ENCODE results near the gene VPS13A.

Gene VPS13A

DNA sequence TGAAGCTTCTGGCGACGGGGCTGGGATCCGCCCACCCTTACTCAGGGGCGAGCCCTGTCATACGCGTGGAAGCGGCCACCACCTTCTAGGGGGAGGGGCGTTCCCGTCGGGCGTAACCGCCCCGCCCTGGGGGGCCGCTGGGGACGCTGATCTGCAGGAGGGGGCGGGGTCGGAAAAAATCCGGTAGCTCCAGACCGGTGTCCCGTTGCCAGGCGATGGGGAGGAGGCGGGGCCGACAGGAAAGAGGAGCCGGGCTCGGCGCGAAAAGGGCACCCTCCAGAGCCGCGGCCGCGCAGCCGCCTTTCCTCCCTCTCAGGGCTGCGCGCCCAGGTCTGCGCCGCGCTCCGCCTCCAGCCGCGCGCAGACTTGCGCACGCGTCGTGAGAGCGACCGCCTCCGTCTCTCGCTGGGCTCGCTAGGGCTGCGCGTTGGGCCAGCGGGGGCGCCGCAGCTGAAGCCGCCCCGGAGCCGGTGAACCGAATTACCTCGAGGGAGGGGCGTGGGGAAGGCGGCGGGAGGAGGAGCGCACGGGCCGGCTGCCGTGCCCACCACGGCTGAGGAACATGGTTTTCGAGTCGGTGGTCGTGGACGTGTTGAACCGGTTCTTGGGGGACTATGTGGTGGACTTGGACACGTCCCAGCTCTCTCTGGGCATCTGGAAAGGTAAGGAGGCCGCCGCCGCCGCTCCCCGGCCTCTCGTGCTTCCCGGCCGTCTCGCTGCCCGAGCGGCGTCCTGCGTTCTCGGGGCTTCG is at the start of gene VPS13A:
Gene VPS13A (plus strand): TSS at position 392 of the 751 bp plus-strand sequence. CDS start 171 bp downstream, at position 563.
- FAIRE-seq, result peak; percentile 66

GRCh38 chr9:77128125-77128789 is 49.1 kb upstream of the VPS13A start:
- FAIRE-seq, result no peak

DNA sequence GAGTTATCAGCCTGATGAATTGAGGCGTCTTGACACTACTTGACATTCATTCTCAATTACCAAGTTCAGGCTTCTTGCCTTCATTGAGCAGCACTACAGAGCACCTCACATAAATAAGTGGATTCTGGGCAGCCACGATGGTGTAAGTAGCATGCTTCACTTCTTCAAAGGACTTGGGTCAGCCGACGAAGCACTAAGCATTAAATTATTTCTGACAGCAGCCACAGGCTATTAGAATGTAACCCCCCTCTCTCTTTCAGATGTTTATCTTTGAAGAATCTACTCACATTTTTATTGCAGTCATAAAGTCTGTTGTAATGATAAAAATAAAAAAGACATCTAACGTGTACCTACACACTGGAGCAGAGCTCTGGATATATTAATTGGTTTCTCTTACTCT is 45.9 kb upstream of the VPS13A start:
- FAIRE-seq, result no peak

- FAIRE-seq, result no peak
Measured at GRCh38 chr9:77133011-77133410, 44.3 kb upstream of the VPS13A start.

DNA sequence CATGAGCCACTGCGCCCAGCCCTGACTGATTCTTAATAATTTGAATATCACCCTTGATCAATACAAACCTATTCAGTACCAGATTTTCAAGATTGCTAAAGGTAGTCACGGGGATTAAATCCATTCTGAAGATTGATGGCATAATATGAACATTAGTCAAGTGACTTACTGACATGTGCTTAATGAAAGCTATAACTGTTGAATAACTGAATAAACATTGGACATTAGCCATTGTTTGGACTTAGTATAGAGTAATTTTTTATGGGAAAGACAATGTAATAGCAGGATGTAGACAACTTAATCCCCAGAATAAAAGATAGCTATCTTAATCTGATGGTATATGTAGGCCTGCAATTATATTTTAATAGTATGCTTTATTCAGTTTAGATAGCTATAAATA is 35.0 kb upstream of the VPS13A start:
- no peak for FAIRE-seq

GRCh38 chr9:77149879-77150278 is 27.5 kb upstream of the VPS13A start:
- FAIRE-seq, result no peak

- FAIRE-seq, result no peak
Measured at GRCh38 chr9:77152289-77152688, 25.0 kb upstream of the VPS13A start.

- no peak for FAIRE-seq
Measured at GRCh38 chr9:77156646-77157371, 20.5 kb upstream of the VPS13A start.

- FAIRE-seq, result no peak
Measured at GRCh38 chr9:77158772-77159513, 18.4 kb upstream of the VPS13A start.

GRCh38 chr9:77161191-77161590 is 16.1 kb upstream of the VPS13A start:
- no peak for FAIRE-seq

GRCh38 chr9:77161966-77162365 is 15.4 kb upstream of the VPS13A start:
- FAIRE-seq, result peak; percentile 89

DNA sequence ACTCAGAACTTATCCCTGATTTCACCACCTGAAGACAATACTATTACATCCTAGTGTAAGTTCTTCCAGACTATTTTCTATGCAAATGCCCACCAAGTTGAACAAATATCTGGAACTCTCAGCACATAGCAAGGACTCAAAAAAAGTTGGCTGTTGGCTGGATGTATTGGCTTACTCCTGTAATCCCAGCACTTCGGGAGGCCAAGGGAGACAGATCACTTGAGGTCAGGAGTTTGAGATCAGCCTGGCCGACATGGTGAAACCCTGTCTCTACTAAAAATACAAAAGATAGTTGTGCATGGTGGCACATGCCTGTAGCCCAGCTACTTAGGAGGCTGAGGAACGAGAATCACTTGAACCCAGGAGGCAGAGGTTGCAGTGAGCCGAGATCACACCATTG is 15.0 kb upstream of the VPS13A start:
- FAIRE-seq, result no peak

DNA sequence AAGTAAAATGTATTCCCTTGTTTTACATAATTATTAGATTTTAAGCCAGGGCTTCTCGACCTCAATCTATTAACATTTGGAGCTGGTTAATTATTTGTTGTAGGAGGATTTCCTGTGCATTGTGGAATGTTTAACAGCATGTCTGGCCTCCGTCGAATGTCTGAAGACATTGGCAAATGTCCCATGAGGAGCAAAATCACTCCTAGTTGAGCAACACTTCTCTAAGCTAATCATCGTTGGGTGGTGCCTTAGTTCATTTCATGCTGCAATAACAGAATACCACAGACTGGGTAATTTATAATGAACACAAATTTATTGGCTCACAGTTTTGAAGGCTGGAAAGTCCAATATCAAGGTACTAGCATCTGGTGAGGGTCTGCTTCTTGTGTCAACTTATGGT is 13.4 kb upstream of the VPS13A start:
- no peak for FAIRE-seq

- no peak for FAIRE-seq
Measured at GRCh38 chr9:77166193-77166592, 11.1 kb upstream of the VPS13A start.

- FAIRE-seq, result no peak
Measured at GRCh38 chr9:77170991-77171699, 6.2 kb upstream of the VPS13A start.

DNA sequence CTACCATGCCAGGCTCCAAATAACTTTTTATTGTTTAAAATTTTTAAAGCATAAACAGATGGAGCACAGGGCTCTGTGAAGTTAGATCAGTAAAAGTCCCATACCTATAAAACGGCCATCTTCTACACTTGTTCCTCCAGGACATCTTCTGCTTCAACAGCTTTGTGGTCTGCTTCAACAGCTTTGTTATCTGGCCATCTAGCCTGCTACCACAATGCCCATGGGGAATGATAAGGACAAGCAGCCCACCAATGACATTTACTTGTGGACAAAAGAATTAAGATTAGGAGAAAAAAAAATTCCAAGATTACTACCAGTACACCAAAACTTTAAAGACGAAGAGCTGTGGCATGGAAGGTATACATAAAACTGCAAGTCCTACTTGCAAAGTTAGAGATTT is 2.2 kb upstream of the VPS13A start:
- no peak for FAIRE-seq

- FAIRE-seq, result no peak
Measured at GRCh38 chr9:77176106-77176505, 1.2 kb upstream of the VPS13A start.

- FAIRE-seq, result no peak
Measured at GRCh38 chr9:77176686-77177142, 620 bp upstream of the VPS13A start.

DNA sequence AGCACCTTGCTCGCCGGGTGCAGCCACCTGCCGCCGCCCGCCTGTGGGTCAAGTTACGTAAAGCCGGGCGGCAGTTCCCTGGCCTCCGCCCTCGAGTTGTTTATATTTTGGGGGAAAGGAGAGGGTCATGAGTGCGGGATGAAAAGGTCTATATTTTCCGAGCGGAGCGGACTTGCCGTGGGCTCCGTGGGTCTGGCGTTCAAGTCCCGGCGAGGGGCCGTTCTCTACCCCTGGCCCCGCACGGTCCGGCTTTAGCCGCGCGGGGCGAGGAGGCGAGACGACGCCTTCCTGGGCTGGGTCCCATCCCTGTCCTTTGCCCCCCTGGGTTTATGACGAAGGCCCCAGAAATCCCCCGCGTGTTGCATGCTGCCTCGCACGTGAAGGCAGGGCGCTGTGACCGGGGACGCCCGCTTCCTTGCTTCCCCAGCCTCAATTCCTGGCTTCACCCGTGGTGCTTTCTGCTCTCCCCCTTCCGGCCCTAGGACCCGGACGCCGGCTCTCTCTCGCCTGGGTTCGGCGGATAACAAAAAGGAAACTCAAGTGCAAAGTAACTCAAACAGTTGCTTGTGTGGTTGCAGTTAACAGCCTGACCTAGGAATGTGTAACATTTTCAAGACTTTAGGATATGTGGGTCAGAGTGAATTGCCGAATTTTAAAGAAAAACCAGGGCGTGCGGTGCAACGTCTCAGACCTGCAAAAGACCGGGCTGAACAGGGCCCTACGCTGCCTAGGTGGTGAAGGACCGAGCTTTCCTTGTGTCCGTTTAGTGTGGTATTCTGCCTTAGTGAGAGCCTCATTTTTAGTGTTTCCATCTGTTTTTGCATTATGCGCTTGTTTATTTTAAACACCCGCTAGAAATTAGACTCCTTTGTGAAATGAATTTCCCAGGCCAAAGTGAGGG is 810 bp downstream of the VPS13A start:
- FAIRE-seq, result no peak

DNA sequence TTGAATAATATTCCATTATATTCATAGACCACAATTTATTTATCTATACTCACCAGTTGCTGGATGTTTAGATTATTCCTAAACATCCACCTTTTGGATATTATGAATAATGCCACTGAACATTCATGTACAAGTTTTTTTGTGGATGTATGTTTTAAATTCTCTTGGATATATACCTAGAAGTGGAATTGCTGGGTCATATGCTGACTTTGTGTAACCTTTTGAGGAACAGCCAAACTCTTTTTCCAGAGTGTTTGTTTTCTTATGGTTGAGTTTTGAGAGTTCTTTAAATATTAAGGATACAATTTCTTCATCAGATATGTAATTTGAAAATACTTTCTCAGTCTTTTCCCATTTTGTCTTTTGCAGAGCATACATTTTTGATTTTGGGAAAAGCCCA is 2.7 kb downstream of the VPS13A start:
- no peak for FAIRE-seq

- FAIRE-seq, result no peak
Measured at GRCh38 chr9:77183581-77183980, 6.2 kb downstream of the VPS13A start.
